22Rv1 (cell line): ENCODE measurements around the gene CCDC127.

Experiments used
- ZFX ChIP-seq: fragments of 450-650 bp; IDR thresholded peaks from 2 replicates; pipeline ENCODE4 v1.6.1; 2017; ENCODE audit warnings: antibody characterized with exemption, borderline replicate concordance
- TF ChIP-seq, protein P1 (sequence below): fragments of 450-650 bp; IDR thresholded peaks from 2 replicates; pipeline ENCODE4 v1.5.1; 2017; ENCODE audit warnings: mild to moderate bottlenecking

DNA sequence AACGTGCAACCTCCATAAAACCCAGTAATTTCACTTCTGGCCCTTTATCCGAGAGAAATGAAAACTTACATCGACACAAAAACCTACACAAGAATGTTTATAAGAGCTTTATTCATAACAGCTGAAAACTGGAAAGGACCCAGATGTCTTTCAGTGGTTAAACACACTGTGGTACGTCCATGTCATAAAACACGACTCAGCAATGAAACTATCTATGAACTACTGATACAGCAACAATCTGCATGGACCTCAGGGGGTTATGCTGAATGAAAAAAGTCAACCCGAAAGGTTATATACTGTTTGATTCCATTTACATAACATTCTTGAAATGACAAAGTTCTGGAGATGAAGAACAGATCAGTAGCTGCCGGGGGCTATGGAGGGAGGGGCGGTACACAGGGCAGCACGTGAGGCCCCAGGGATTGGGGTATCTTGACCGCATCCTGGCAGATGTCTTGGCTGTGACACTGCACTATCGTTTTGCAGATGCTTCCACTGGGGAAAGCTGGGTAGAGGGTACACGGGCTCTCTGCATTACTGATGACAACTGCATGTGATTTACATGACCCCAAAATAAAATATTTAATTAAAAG, 4.1 kb downstream of the CCDC127 start:
- TF ChIP-seq, protein P1, sequence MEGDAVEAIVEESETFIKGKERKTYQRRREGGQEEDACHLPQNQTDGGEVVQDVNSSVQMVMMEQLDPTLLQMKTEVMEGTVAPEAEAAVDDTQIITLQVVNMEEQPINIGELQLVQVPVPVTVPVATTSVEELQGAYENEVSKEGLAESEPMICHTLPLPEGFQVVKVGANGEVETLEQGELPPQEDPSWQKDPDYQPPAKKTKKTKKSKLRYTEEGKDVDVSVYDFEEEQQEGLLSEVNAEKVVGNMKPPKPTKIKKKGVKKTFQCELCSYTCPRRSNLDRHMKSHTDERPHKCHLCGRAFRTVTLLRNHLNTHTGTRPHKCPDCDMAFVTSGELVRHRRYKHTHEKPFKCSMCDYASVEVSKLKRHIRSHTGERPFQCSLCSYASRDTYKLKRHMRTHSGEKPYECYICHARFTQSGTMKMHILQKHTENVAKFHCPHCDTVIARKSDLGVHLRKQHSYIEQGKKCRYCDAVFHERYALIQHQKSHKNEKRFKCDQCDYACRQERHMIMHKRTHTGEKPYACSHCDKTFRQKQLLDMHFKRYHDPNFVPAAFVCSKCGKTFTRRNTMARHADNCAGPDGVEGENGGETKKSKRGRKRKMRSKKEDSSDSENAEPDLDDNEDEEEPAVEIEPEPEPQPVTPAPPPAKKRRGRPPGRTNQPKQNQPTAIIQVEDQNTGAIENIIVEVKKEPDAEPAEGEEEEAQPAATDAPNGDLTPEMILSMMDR, result no peak
- TF ChIP-seq ZFX, result no peak
